ENCODE results near the gene ARMC6.
"Not testable (repeated sequence)": the region's sequence is repeated elsewhere in the genome, so short reads cannot be mapped to it uniquely, and the experiment has no call there.

Gene ARMC6

GRCh38 chr19:19022380-19022961 lies 10.9 kb upstream of the ARMC6 start:
- no peak for DNase-seq (ENCODE audit: low read depth)
- H3K4me3 ChIP-seq (ENCODE audit: low read length), result no peak overlapping the region
- TF ChIP-seq CTCF (conservative IDR thresholded peaks at IDR 0.05; ENCODE audit: low read depth, low read length), result no peak

GRCh38 chr19:19023376-19023775 lies 10.0 kb upstream of the ARMC6 start:
- not testable (repeated sequence) for DNase-seq (ENCODE audit: low read depth); H3K4me3 ChIP-seq (ENCODE audit: low read length)

- TF ChIP-seq CTCF (conservative IDR thresholded peaks at IDR 0.05; ENCODE audit: low read depth, low read length), result no peak
- H3K4me3 ChIP-seq (ENCODE audit: low read length), result no peak overlapping the region
- no peak for DNase-seq (ENCODE audit: low read depth)
Measured at GRCh38 chr19:19025861-19026260, 7.5 kb upstream of the ARMC6 start.

- DNase-seq (ENCODE audit: low read depth), result no peak
- no peak overlapping the region for H3K4me3 ChIP-seq (ENCODE audit: low read length)
- peak; percentile 45 for TF ChIP-seq CTCF (conservative IDR thresholded peaks at IDR 0.05; ENCODE audit: low read depth, low read length)
Measured at GRCh38 chr19:19026299-19026971, 7.0 kb upstream of the ARMC6 start.

- H3K4me3 ChIP-seq (ENCODE audit: low read length), result no peak overlapping the region
- no peak for TF ChIP-seq CTCF (conservative IDR thresholded peaks at IDR 0.05; ENCODE audit: low read depth, low read length)
- DNase-seq (ENCODE audit: low read depth), result no peak
Measured at GRCh38 chr19:19027228-19027627, 6.2 kb upstream of the ARMC6 start.

GRCh38 chr19:19028526-19028925 lies 4.9 kb upstream of the ARMC6 start:
- H3K4me3 ChIP-seq (ENCODE audit: low read length), result no peak overlapping the region
- TF ChIP-seq CTCF (conservative IDR thresholded peaks at IDR 0.05; ENCODE audit: low read depth, low read length), result no peak
- DNase-seq (ENCODE audit: low read depth), result no peak

- peak overlapping the region; percentile 87 for H3K4me3 ChIP-seq (ENCODE audit: low read length)
- TF ChIP-seq CTCF (conservative IDR thresholded peaks at IDR 0.05; ENCODE audit: low read depth, low read length), result no peak
Measured at GRCh38 chr19:19031891-19032290, 1.5 kb upstream of the ARMC6 start.

More at GRCh38 chr19:19031891-19032290, 1.5 kb upstream of the ARMC6 start:
- DNase-seq (ENCODE audit: low read depth), result no peak

All from retinal pigment epithelial cell (primary cell).